ENCODE measurements around the gene TMEM187.

- TF ChIP-seq BHLHE40 (IDR thresholded peaks at IDR 0.05; ENCODE audit: low read depth, low read length) (no peak), CTCF (conservative IDR thresholded peaks at IDR 0.05; ENCODE audit: low read depth, low read length) (no peak), RAD21 (IDR thresholded peaks at IDR 0.05; ENCODE audit: low read length) (no peak), POLR2A (IDR thresholded peaks at IDR 0.05; ENCODE audit: low read depth, low read length) (no peak), CEBPB (IDR thresholded peaks at IDR 0.05; ENCODE audit: low read depth, low read length) (no peak), RFX5 (IDR thresholded peaks at IDR 0.05; ENCODE audit: low read depth, low read length) (no peak), SMC3 (IDR thresholded peaks at IDR 0.05; ENCODE audit: low read depth, low read length) (no peak), FOS (IDR thresholded peaks at IDR 0.05; ENCODE audit: low read depth, low read length) (no peak), MXI1 (IDR thresholded peaks at IDR 0.05; ENCODE audit: borderline replicate concordance, low read depth, low read length) (no peak)
- TF ChIP-seq, protein P1, sequence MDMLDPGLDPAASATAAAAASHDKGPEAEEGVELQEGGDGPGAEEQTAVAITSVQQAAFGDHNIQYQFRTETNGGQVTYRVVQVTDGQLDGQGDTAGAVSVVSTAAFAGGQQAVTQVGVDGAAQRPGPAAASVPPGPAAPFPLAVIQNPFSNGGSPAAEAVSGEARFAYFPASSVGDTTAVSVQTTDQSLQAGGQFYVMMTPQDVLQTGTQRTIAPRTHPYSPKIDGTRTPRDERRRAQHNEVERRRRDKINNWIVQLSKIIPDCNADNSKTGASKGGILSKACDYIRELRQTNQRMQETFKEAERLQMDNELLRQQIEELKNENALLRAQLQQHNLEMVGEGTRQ (IDR thresholded peaks at IDR 0.05; ENCODE audit: low read depth, low read length): no peak
Observed at GRCh38 chrX:154029439-154029838, 56.9 kb downstream of the TMEM187 start.

Data from IMR-90 (cell line).